H9 (cell line): ENCODE results near the gene SIN3B. TPM values are rescaled to one million over a fixed set of nuclear protein-coding genes. Genes with fewer than 3 reads are reported as not detected.

Experiments
- DNase-seq: peaks from one replicate; pipeline ENCODE4 v3.0.0-alpha.2; 2017
- H2AFZ ChIP-seq: one replicate; pipeline ENCODE4 v1.6.1; 2013; ENCODE audit warnings: mild to moderate bottlenecking, low read length, control low read depth, moderate library complexity
- H2AK5ac ChIP-seq: 2 replicates; pipeline ENCODE4 v1.6.1; 2013; ENCODE audit warnings: low read length, control low read depth, mixed read lengths; ENCODE audit not compliant: insufficient read length
- H2BK120ac ChIP-seq: one replicate; pipeline ENCODE4 v1.6.1; 2013; ENCODE audit warnings: low read depth, mild to moderate bottlenecking, low read length, control low read depth, inconsistent platforms; ENCODE audit not compliant: poor library complexity, severe bottlenecking
- H2BK12ac ChIP-seq: 2 replicates; pipeline ENCODE4 v1.6.1; 2013; ENCODE audit warnings: low read length, control low read depth, mixed read lengths, low read depth; ENCODE audit not compliant: insufficient read length
- H2BK15ac ChIP-seq: 2 replicates; pipeline ENCODE4 v1.6.1; 2013; ENCODE audit warnings: low read depth, low read length, control low read depth
- H2BK20ac ChIP-seq: one replicate; pipeline ENCODE4 v1.6.1; 2013; ENCODE audit warnings: low read depth, mild to moderate bottlenecking, low read length, control low read depth, inconsistent platforms; ENCODE audit not compliant: poor library complexity, severe bottlenecking
- H2BK5ac ChIP-seq: 2 replicates; pipeline ENCODE4 v1.6.1; 2013; ENCODE audit warnings: low read length, control low read depth, mixed read lengths; ENCODE audit not compliant: insufficient read length
- H3K14ac ChIP-seq: 2 replicates; pipeline ENCODE4 v1.6.1; 2013; ENCODE audit warnings: low read length, control low read depth; ENCODE audit not compliant: insufficient read depth
- H3K18ac ChIP-seq: 2 replicates; pipeline ENCODE4 v1.6.1; 2013; ENCODE audit warnings: low read depth, mild to moderate bottlenecking, mixed read lengths, low read length, control low read depth; ENCODE audit not compliant: insufficient read length
- H3K23ac ChIP-seq: 2 replicates; pipeline ENCODE4 v1.6.1; 2013; ENCODE audit warnings: low read length, control low read depth, mixed read lengths, low read depth; ENCODE audit not compliant: insufficient read length
- H3K23me2 ChIP-seq: 2 replicates; pipeline ENCODE4 v1.6.1; 2013; ENCODE audit warnings: low read depth, mild to moderate bottlenecking, mixed read lengths, low read length, control low read depth; ENCODE audit not compliant: insufficient read length, poor library complexity, severe bottlenecking
- H3K27ac ChIP-seq: 2 replicates; pipeline ENCODE4 v1.5.1; 2013; ENCODE audit warnings: low read length, control low read depth, mixed read lengths, low read depth; ENCODE audit not compliant: insufficient read length
- H3K27me3 ChIP-seq: 2 replicates; pipeline ENCODE4 v1.6.1; 2013; ENCODE audit warnings: low read length, control low read depth, inconsistent platforms; ENCODE audit not compliant: insufficient read depth
- H3K4ac ChIP-seq: 2 replicates; pipeline ENCODE4 v1.6.1; 2013; ENCODE audit warnings: low read depth, mild to moderate bottlenecking, control low read depth, inconsistent platforms, low read length, moderate library complexity
- H3K4me1 ChIP-seq: 2 replicates; pipeline ENCODE4 v1.6.1; 2013; ENCODE audit warnings: low read length, control low read depth, inconsistent platforms; ENCODE audit not compliant: insufficient read depth
- H3K4me2 ChIP-seq: 2 replicates; pipeline ENCODE4 v1.6.1; 2013; ENCODE audit warnings: low read length, control low read depth, mixed read lengths; ENCODE audit not compliant: insufficient read length, insufficient read depth
- H3K56ac ChIP-seq: 2 replicates; pipeline ENCODE4 v1.6.1; 2013; ENCODE audit warnings: low read depth, mild to moderate bottlenecking, mixed read lengths, low read length, control low read depth; ENCODE audit not compliant: insufficient read length
- H3K79me1 ChIP-seq: 2 replicates; pipeline ENCODE4 v1.6.1; 2013; ENCODE audit warnings: low read depth, mild to moderate bottlenecking, moderate library complexity, low read length, control low read depth, inconsistent platforms; ENCODE audit not compliant: insufficient read depth, poor library complexity, severe bottlenecking
- H3K79me2 ChIP-seq: 2 replicates; pipeline ENCODE4 v1.6.1; 2013; ENCODE audit warnings: low read length, control low read depth, inconsistent platforms; ENCODE audit not compliant: insufficient read depth
- H3K9ac ChIP-seq: 2 replicates; pipeline ENCODE4 v1.6.1; 2013; ENCODE audit warnings: low read length, control low read depth, mixed read lengths; ENCODE audit not compliant: insufficient read length; ENCODE audit errors: extremely low read depth
- H3K9me3 ChIP-seq: one replicate; pipeline ENCODE4 v1.6.1; 2013; ENCODE audit warnings: low read depth, low read length, inconsistent platforms; ENCODE audit not compliant: control insufficient read depth
- H3T11ph ChIP-seq: one replicate; pipeline ENCODE4 v1.6.1; 2013; ENCODE audit warnings: mild to moderate bottlenecking, low read length, control low read depth, inconsistent platforms
- H4K20me1 ChIP-seq: one replicate; pipeline ENCODE4 v1.6.1; 2013; ENCODE audit not compliant: control insufficient read depth, insufficient read length, insufficient read depth
- H4K5ac ChIP-seq: 2 replicates; pipeline ENCODE4 v1.6.1; 2013; ENCODE audit warnings: low read depth, mild to moderate bottlenecking, mixed read lengths, low read length, control low read depth; ENCODE audit not compliant: insufficient read length
- H4K8ac ChIP-seq: replicated peaks from 2 replicates; pipeline ENCODE4 v1.6.1; 2013; ENCODE audit warnings: low read length, control low read depth, mixed read lengths, low read depth; ENCODE audit not compliant: insufficient read length
- H4K91ac ChIP-seq: 2 replicates; pipeline ENCODE4 v1.6.1; 2013; ENCODE audit warnings: low read depth, mild to moderate bottlenecking, moderate library complexity, mixed read lengths, low read length, control low read depth; ENCODE audit not compliant: insufficient read length
- H3K27ac Mint-ChIP-seq, 3 experiments: 2 replicates in 2 of 3; 3 replicates in 1 of 3; pipeline ENCODE4 v1.8.0; 2020 to 2021; ENCODE audit warnings: mixed read lengths in 3 of 3, mild to moderate bottlenecking in 1 of 3, moderate library complexity in 1 of 3
- H3K27me3 Mint-ChIP-seq: 2 replicates; pipeline ENCODE4 v1.8.0; 2021; ENCODE audit warnings: low read depth, mild to moderate bottlenecking, moderate library complexity, mixed read lengths
- H3K36me3 Mint-ChIP-seq, 3 experiments: 2 replicates in 2 of 3; 3 replicates in 1 of 3; pipeline ENCODE4 v1.8.0; 2020 to 2021; ENCODE audit warnings: low read depth in 3 of 3, mixed read lengths in 3 of 3; ENCODE audit not compliant: insufficient read depth in 1 of 3
- H3K4me1 Mint-ChIP-seq, 2 experiments: 2 replicates each; pipeline ENCODE4 v1.8.0; 2020; ENCODE audit warnings: mixed read lengths in 2 of 2
- H3K4me3 Mint-ChIP-seq, 2 experiments: 2 replicates in 1 of 2; 3 replicates in 1 of 2; pipeline ENCODE4 v1.8.0; 2020 to 2021; ENCODE audit warnings: mild to moderate bottlenecking in 2 of 2, mixed read lengths in 2 of 2, moderate library complexity in 1 of 2
- H3K9me3 Mint-ChIP-seq, 2 experiments: 2 replicates in 1 of 2; 3 replicates in 1 of 2; pipeline ENCODE4 v1.8.0; 2020; ENCODE audit warnings: mild to moderate bottlenecking in 2 of 2, mixed read lengths in 2 of 2, moderate library complexity in 1 of 2
- WGBS: extraction: QIAGEN DNeasy Blood & Tissue Kit; methylation state at CpG from one replicate; pipeline ENCODE4 v1.1.7; 2013; ENCODE audit warnings: missing lambda C conversion rate, low lambda C conversion rate, mixed read lengths; ENCODE audit not compliant: insufficient read length; ENCODE audit errors: extremely low coverage; 5-methylcytosine and 5-hydroxymethylcytosine counted together
- total RNA-seq: library from RNA; stranded (reverse); gene quantifications from 2 replicates; pipeline ENCODE4 v1.2.1, GENCODE V29; 2021
- TF ChIP-seq, protein P1 (sequence below): fragments of 200-600 bp; sonication (generic); conservative IDR thresholded peaks from 3 replicates; pipeline ENCODE4 v1.8.0; 2021; ENCODE audit warnings: antibody characterized with exemption, mild to moderate bottlenecking

The SIN3B gene
- total RNA-seq, 1 experiment from 2014 or later, result 72.7 TPM

DNA sequence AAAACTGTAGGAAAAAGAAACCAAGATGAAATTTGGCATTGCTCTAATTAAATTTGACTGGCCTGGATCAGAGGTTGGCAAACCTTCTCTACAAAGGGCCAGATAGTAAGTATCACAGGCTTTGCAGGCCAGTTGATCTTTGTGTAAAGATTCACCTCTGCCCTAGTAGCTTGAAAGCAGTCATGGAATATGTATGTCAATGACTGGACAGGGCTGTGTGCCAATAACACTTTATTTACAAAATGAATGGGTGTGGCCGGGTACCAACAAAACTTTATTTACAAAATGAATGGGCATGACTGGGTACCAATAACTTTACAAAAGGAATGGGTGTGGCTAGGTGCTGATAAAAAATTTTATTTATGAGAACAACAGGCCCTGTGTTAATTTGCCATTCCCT is 20.0 kb downstream of the SIN3B start:
- peaks cover 51 to 92% (median 86%) of the 10 kb centered on the region in 3 experiments; a peak in 6 of 7 replicates for H3K36me3 Mint-ChIP-seq
- Histone ChIP-seq H3K4me1 (no peaks in the 10 kb centered on the region), H3K9me3 (no peaks in the 10 kb centered on the region), H2BK5ac (no peak overlapping the region), H3K4ac (no peak overlapping the region), H2BK12ac (no peak overlapping the region), H3K27me3 (no peaks in the 10 kb centered on the region), H3K4me2 (no peak overlapping the region), H3K27ac (no peak overlapping the region), H2BK15ac (no peak overlapping the region), H3K56ac (no peak overlapping the region), H4K5ac (no peak overlapping the region), H4K20me1 (no peaks in the 10 kb centered on the region), H2AFZ (no peak overlapping the region), H2BK120ac (no peak overlapping the region), H4K8ac (no peak overlapping the region), H3T11ph (no peak overlapping the region), H3K23me2 (no peaks in the 10 kb centered on the region), H2AK5ac (no peak overlapping the region), H2BK20ac (no peak overlapping the region), H4K91ac (no peak overlapping the region), H3K9ac (no peak overlapping the region), H3K23ac (no peak overlapping the region), H3K79me1 (no peaks in the 10 kb centered on the region), H3K14ac (no peak overlapping the region), H3K18ac (no peak overlapping the region), H3K79me2 (no peaks in the 10 kb centered on the region)
- TF ChIP-seq, protein P1, sequence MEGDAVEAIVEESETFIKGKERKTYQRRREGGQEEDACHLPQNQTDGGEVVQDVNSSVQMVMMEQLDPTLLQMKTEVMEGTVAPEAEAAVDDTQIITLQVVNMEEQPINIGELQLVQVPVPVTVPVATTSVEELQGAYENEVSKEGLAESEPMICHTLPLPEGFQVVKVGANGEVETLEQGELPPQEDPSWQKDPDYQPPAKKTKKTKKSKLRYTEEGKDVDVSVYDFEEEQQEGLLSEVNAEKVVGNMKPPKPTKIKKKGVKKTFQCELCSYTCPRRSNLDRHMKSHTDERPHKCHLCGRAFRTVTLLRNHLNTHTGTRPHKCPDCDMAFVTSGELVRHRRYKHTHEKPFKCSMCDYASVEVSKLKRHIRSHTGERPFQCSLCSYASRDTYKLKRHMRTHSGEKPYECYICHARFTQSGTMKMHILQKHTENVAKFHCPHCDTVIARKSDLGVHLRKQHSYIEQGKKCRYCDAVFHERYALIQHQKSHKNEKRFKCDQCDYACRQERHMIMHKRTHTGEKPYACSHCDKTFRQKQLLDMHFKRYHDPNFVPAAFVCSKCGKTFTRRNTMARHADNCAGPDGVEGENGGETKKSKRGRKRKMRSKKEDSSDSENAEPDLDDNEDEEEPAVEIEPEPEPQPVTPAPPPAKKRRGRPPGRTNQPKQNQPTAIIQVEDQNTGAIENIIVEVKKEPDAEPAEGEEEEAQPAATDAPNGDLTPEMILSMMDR, result no peak
- WGBS, result no CpG with 5 or more reads among the region's 1 CpG
- no peak overlapping the region for H3K27ac Mint-ChIP-seq
- peaks cover 4% of the 10 kb centered on the region in 2 experiments for H3K4me1 Mint-ChIP-seq
- H3K4me3 Mint-ChIP-seq, result no peak overlapping the region
- no peaks in the 10 kb centered on the region for H3K27me3 Mint-ChIP-seq
- no peak for DNase-seq
- H3K9me3 Mint-ChIP-seq, result no peaks in the 10 kb centered on the region
